DMS114 treated with DMSO at 0.1 percent for 48 hours (cell line): Measurements from ENCODE around the gene GDF7.
A peak's percentile ranks its signal among the peaks of the same experiment; 100 is the strongest.

ENCODE experiments used
- DNase-seq: peaks from one replicate; lab custom pipeline; 2025; ENCODE audit not compliant: unreplicated experiment; lab: John Stamatoyannopoulos, UW

GDF7 gene

DNA sequence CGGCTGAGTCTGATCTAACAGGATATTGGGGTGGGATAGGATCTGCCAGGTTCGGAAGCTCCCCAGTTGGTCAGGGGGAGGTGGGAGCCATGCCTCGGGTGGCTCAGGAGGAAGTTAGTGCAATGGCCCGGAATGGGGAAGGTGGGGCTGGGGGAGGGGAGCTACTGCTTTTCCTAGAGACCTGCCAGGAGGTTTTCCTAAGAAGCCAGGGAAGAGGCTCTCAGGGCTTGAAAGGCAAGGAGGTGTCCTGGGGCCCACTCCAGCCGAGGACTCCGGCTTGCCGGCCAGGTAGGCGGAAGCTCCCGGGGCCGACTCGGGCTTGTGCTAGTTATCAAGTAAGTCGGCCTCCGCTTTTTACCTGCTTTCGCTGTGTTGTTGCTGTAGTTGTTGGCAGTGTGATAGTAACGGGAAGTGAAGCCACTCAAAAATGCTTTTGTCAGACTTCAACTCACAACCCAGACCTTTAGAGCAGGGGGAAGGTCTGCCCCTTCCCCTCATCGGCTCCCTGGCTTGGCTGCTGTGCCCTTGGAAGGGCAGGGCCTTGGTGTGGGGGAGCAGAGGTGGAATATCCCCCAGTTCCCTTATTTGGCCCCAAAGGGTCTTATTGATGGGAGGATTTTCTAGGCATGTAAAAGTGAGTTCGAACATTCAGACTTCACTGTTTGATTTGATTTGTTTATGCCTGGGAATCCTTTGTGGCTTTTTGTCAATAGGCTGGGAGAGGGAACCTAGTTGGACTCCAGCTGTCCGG lies 5.4 kb downstream of the GDF7 start:
- DNase-seq = no peak

- DNase-seq = no peak
These were observed 6.9 kb downstream of the GDF7 start for GRCh38 chr2:20673686-20674308.

DNA sequence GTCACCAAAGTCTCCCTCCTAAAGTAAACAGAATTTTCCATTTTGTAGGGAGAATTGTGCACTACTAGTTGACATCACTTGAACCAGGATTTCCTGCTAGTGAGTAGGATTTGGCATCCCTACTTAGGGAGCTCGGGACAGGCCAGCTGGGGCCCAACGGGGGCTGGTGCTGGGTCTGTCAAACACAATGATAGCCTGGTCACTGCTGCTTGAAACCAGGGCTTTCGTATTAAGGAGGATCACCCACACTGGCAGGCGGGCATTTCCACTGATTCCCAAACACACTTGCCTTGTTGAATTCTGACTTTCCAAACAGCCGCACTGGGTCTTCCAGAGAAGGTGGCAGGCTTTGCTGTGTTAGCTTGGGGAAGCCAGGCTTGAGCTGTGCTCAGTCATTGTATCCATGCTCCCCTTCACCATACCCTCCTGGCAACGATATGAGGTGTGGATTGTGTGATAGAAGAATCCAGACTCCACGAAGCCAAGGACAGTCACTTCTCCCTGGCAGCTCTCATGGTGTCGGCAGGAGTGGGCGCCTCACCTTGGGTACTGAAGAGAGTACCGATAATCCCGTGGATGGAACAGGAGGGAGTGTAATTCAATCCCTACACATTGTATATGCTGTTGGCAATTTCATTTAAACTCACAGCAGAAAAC lies 7.5 kb downstream of the GDF7 start:
- no peak for DNase-seq

- no peak for DNase-seq
These were observed 8.2 kb downstream of the GDF7 start for GRCh38 chr2:20674974-20675679.

GRCh38 chr2:20675701-20676352 lies 8.9 kb downstream of the GDF7 start:
- no peak for DNase-seq

GRCh38 chr2:20676353-20677215 lies 9.6 kb downstream of the GDF7 start:
- DNase-seq = peak; percentile 2

DNA sequence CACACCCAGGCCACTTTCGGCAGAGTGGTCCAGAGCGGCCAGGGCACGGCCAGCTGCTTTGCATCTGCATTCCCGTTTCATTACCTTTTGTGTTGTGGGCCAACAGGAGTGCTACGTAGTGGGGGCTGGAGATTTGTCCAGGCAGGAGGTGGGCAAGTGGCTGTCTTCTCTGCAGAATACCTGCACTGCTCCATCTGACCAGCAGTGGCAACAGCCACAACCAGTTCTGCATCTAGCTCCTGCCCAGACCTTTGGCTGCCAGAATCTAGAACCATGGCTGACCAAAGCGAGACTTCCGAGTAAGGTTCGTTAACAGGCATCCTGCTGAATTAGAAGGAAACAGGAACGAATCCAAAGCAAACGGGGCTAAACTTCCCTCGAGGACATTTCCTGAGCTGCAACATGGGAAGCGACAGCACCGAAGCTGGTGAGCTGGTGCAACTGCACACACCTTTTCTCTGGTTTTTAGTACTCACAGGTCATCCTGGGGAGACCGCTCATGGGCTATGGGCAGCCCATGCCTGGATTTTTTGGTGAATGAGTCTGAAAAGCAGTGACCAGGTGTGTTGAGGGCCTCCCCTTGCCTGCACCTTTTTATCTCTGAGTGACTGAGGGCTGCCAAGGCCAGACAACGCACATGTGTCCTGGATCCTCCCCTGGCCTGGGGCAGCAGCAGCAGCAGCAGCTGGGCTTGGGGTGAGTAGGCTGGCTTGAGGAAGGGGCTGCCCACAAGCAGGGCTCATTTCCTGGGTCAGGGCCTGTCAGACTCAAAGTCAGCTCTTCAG lies 10.5 kb downstream of the GDF7 start:
- DNase-seq = peak; percentile 26

DNA sequence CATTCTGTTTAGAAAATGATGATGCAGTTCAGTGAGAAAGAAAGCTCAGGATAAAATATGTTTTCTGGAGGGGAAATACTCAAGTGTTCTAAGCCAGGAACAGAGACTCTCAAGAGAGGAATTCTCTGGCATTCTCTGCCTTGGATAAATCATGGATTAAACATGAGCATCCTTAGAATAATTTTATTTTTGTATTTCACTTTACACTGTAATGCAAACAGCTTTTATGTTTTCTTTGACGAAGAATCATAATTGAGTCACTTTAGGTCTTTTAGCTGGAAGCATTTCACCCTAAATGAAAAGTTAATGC lies 11.1 kb downstream of the GDF7 start:
- no peak for DNase-seq

- no peak for DNase-seq
These were observed 11.8 kb downstream of the GDF7 start for GRCh38 chr2:20678780-20679179.

- no peak for DNase-seq
These were observed 13.9 kb downstream of the GDF7 start for GRCh38 chr2:20680744-20681375.

DNA sequence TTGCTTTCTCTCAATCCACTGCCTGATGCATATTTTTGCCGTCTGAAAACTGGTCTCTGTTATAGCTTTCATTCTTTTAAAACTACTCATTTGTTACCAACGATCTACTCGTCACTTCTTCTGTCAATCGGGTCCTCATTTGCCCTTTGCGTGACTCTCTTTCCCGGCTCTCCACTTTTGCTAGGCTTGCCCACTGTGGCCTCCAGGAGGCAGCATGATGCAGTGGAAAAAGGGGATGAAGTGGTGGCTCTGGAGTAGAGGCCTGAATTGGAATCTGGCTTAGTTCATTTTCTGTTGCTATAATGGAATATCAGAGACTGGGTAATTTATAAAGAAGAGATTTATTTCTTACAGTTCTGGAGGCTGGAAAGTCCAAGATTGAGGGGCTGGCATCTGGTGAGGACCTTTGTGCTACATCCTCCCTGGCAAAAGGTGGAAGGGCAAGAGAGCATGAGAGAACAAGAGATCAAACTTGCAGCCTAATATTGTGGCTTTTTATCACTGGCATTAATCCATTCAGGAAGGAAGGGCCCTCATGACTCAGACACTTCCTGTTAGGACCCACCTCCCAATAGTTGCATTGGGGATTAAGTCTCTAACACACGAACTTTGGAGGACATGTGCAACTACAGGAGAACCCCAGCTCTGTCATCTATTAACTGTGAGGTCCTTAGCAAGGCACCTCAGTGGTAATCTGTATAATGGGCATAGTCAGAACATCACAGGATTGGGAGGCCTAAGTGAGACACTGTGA lies 15.4 kb downstream of the GDF7 start:
- DNase-seq = no peak

DNA sequence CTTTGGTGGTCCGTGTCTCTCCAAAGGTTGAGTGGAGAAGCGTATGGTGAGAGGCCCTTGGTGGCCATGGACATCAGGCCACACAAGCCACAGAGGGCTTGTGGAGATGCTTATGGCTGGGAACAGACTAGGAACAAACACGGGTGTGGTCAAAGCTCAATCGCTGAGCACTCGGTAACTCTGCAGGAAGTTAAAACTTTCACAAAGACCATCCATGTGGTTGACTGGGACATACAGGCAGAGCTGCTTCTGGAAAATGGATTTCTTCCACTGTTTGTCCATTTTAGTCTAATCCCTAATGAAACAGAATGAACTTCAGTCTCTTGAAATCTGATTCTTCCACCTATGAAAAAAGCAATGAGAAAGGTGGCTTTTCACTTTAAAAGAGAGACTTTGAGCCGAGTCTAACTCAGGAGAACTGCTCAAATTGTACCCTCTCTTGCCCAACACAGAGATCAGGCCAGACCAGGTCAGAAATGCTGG lies 17.7 kb downstream of the GDF7 start:
- DNase-seq = no peak

DNA sequence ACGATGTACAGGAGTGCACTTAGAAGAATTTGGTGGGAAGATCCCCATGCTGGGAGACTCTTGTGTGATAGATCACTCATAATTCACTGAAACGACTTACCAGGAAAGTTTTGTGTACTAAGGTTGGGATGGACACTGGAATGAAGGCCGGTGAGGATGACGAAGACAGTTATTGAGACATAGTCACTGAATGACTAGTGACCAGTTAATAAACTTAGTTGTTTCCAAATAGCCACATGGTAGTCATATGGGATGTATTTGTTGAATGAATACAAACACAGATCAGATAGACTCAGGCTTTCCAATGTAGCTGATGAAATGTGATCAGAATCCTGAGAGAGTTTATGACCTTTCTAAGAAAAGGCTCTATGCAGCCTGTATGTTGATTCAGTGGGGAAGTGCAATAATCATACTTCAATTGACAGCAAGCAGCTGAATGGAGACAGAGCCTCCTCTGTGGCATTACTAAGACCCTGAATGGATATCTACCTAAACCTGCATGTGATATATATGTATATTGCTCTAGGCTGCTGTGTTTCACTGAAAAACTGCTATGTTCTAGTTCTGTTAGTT lies 20.4 kb downstream of the GDF7 start:
- DNase-seq = no peak

DNA sequence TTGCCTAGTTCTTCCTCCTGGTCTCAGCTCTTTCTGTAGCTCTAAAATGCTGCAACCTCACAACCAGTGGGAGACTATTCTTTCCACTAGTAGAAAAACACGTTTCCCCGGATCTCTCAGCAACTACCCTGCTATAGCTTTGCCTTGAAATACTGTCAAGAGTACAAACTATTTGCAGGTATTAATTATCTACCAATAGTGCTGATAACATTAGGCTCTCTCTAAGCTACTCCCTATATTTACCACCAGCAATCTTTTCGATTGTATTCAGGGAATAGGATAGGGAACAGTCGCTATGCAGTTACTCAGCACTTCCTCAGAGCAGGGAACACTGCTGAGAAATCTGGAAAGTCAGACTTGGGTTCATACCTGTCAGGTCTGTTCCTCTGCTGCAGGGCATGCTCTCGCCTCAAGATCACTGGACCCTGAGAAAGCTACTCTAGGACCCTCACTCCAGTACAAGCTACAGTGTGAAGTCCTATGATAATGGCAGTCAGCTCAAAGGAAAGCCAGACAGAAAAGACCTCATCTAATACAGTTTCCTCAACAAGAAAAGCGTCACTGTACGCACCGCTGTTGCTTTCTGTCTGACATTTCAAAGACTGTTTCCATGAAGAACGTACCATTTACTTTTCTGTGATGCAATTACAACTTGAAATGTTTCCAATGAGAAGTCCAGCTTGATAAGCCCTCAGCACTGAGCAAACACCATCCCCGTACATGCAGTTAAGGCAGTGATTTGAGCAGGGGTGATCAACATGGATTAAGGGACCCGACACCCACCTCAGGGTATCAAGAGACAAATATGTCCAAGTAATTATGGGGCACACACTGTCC lies 22.7 kb downstream of the GDF7 start:
- no peak for DNase-seq

DNA sequence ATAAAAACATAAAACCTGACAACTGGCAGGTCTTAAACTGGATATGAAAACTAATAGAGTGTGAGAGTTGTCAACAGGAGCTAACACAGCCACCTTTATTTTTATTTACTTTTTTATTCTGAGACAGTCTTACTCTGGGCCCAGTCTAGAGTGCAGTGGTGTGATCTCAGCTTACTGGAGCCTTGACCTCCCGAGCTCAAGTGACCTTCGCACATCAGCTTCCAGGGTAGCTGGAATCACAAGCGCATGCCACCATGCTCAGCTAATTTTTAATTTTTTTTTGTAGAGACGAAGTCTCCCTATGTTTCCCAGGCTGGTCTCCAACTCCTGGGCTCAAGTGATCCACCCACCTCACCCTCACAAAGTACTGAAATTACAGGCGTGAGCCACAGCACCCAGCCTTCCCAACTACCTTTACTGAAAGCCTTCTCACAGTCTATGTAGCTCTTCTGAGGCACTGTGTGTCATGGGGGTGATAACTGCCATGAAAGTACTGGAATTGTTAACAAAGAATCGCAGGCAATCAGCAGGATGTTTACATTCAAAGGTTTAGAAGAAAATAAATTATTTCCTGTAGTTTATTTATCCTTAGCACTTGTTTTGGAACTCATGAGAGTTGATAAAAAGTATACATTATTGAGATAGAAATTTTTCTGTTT lies 24.3 kb downstream of the GDF7 start:
- DNase-seq = no peak

- no peak for DNase-seq
These were observed 25.1 kb downstream of the GDF7 start for GRCh38 chr2:20692081-20692480.

DNA sequence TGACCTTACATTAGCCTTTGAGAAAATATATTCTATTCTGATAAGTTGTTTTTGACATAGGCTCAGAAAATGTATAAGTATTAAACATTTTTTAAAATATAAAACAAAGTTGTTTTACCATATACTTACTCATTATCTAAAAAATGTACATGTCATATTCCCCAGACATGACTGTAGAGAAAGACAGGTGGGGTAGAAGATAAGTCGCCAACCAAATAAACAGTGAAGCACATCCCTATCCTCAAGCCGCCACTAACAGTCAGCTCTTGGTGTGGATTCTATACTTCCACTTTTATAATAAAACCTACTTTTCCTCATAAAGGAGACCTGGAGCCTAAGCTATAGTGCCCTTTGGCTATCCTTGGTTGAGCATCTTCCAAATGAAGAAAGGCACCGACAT lies 26.4 kb downstream of the GDF7 start:
- no peak for DNase-seq
